GM19372 (cell line): Measurements from ENCODE around the gene CD34.
"Not testable (repeated sequence)": the region's sequence is repeated elsewhere in the genome, so short reads cannot be mapped to it uniquely, and the experiment has no call there.

Experiments
- ATAC-seq: cut with Tn5 transposase; IDR thresholded peaks from one replicate; pipeline ENCODE4 v1.9.1; 2021; ENCODE audit warnings: mild to moderate bottlenecking, low read depth, moderate library complexity; ENCODE audit not compliant: unreplicated experiment

The CD34 gene

GRCh38 chr1:207877914-207878313 lies 33.0 kb downstream of the CD34 start:
- not testable (repeated sequence) for ATAC-seq

DNA sequence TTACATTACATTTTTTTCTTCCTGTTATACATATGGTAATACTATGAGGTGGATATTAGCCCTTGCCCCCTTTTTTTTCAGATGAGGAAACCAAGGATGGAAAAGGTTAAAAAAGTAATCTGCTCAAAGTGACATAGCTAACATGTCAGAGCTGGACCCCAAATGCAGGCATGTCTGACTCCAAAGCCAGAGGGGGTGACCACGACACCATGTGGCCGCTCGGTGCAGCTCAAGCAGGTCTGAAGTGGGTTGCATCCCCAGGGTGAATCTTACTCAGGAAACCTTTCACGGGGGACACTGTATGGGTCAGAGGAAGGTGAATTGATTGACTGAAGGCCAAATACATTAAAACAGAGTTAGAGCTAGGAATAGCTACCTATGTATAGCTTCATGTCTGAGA lies 34.8 kb downstream of the CD34 start:
- ATAC-seq: no peak

- no peak for ATAC-seq
Observed at GRCh38 chr1:207875532-207875931, 35.4 kb downstream of the CD34 start.

DNA sequence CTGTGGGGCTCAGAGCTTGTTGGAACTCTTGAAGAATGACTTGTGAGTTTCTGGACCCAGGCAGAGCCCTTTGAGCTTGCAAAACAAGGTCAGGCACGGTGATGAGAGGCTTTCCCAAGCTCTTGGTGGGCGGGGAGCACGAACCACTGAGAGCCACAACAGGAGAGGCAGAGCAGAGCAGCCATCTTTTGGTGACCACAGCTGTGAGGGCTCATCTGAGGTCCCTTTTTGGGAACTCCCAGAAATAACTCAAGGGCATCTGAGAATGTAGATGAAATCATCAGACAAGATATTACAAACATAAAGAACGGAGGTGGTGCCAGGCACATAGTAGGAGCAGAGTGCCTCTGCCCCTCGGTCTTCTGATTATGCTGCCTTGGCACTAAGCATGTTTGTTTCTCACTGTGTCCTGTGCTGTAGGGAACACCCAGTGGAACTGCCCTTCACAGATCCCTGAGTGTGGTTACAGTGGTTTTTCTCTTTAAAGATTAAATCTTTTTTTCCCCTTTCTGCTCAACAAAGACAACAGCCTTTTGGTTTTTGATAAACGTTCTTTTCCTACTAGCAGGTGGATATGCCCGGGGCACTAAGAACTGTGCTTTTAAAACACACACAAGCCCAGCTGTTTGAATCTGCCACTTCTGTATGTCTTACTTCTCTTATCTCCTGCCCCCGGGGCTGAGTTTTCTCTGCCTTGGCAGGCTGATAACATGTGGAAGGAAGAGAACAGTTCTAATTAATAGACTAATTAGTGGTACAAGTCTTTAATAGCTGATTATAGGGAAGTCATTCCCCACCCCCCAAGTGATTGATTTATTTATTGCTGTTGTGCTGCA lies 37.7 kb downstream of the CD34 start:
- no peak for ATAC-seq

DNA sequence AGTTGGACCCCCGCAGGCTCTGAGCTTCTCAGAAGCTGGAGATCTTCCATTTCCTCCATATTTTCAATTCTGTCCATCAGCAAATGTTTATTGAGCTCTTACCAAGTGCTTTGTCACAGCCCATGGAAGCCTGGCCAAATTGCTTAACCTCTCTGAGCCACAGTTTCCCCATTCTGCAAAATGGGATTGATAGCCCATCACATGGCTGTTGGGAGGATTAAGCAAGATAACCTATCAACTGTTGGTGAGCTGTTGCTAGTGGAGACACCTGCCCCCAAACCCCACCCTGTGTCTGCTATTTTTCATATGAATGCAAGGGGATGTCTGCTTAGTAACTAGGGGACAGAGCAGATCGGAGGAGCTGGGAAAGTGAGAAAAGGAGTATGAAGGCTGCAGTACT lies 38.3 kb downstream of the CD34 start:
- no peak for ATAC-seq

DNA sequence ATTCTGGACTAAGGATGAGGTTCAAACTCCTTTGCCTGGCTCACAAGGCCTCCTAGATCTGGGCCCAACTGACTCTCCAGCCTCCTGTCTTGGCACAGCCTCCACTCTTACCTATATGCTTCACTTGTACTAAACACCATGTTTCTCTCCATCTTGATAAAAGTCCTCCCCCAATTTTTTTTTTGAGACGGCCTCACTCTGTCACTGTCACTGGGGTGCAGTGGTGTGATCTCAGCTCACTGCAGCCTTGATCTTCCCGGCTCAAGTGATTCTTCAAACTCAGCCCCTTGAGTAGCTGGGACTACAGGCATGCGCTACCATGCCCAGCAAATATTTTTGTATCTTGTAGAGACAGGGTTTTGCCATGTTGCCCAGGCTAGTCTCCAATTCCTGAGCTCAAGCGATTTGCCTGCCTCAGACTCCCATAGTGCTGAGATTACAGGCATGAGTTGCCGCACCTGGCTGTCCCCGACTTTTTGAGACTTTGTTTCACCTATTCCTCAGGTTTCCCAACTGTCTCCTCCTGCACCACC lies 39.7 kb downstream of the CD34 start:
- no peak for ATAC-seq

DNA sequence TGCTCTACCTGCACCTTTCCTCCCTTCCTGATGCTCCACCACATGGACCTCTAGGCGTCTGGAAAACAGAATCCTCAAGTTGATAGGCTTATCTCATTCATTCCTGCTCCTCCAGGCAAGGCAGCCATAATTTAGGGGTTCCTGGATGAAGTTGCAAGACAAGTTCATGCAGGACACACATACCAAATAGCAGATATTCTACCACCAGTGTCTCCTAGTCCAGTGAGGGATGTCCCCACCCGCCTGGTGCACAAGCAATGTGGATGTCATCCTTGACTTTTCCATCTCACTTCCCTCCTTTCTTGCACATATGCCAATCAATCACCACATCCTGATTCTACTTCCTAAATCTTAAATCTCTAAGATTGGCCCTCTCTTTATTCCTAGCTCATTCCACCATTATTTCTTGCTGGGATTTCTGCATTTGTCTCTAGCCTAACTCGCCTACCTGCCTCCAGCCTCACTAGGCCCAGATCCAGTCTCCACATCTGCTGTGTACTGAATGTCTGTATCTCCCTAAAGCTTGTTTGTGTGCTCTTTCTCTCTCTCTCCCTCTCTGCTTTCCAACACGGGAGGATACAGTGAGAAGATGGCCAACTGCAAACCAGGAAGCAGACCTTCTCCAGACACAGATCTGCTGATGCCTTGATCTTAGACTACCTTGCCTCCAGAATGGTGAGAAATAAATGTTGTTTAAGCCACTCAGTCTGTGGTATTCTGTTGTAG lies 40.5 kb downstream of the CD34 start:
- ATAC-seq: no peak

DNA sequence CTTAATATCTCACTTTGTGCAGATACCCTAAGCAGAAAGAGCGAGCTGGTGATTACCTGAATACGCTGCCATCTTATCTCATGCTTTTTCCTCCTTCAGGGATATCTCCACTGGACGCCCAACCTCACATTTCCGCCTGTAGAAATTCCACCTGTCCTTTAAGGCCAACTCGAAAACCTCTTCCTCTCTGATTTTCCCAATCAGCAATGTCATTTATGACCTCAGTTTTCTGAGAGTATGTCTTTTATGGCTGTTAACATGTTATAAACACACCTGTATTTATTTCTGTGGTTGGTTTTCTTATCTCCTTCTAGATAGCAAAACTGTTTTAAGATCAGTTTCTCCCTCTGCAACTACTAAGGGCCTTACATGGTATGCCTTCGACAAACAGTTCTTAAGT lies 41.1 kb downstream of the CD34 start:
- no peak for ATAC-seq

DNA sequence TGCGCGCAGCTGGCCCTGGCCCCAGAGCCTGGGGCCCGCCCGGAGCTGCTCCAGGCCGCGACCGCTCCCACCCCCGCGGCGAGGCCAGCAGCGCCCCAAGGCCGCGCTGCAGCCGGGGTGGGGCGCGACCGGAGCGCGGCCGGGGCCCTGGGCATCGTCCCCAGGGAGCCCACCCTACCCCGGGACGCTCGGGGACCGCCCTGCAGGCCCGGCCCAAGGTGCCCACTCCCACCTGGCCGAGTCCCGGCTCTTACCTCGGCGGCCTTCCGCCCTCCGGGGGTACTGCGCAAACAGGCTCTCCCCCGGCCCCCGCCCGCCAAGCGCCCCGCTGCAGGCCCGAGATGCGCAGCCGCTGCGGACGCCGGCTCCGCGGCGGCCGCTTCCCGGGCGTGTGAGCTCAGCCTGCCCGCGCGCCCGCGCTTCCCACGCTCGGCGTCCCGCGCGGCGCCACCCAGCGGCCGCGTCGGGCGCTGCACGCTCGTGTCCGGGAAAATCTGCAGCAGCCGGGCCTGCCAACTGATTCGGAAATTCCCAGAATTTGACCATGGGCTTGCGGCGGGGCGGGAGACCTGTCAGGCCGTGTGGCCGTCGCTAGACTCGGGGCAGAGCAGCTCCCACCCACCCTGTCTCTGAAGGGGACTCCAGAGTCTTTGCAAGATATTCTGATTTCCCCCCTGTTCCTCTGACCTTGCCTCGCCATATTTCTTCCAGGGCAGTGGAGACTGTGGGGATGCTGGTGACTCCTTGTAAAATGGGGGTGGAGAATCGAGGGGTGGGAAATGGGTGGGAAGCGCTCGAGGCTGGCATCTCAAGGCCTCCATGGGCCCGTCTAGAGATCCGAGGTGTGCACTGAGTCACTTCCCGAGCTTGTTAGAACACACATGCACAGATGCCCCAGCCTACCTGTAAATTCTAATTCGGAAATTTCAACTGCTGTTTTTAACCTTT lies 41.9 kb downstream of the CD34 start:
- peak; percentile 63 for ATAC-seq

DNA sequence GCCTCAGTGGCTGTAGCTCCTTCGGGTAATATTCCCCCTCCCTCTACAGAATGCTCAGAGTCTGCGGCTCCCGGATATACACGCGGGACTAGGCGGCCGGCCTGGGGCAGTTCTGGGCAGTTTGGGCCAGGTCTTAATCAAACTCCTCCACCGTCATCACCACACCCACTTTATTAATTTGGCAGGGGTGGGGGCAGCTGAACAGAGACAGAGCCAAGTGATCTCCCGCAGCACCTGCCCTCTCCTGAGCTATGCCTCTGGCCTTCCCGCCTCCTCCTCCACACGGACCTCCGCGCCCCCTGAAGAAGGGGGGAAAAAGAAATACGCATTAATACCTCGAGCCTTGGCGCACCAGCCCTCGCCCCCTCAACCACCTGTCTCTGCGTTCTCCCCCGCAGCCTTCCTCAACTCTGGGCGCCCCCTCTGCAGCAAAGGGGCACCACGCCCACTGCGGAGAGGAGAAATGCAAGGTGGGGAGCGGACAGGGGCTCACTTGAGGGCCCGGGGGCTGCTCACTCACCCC lies 42.6 kb downstream of the CD34 start:
- no peak for ATAC-seq

DNA sequence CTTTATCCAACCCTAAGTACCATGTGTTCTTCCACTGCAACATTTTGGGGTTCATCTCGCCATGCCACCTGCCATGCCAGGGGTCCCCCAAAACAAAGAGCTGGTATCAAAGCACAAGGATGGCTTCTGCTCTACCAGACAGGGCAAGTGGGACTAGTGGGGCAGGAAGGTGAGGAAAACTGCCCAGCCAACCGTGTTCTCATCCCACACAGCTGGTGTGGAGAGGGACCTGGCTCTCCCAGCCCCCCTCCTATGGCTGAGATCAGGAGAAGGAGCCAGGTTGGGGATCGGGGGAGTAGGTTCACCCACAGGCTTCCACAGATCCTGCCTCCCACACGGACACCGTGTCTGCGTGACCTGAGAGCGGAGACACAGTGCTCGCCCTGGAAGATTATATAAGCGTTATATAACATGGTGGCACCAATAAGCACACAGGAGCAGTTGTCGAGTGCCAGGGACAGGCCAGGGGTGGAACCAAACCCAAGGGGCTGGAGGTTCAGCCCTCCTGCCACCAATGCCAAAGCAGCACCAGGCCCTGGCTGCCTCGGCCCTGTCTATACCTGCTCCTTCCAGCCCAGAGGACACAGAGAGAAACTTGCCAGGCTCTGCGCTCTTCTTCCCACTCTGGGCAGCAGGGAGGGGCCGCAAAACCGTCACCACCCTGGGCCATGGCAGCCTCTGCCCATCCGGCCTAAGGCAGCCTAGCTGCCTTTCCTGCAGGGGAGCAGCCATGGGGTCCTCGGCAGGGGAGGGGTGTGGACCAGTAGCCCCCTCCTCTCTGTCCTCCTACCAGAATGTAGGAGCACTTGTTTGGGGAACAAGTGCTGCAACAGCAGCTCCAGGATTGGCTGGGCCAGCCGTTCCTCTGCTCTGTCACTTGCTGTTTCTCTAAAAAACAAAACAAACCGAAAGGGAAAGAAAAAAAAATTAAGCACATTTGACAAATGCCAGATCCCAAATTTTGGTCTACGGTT lies 43.5 kb downstream of the CD34 start:
- ATAC-seq: no peak

DNA sequence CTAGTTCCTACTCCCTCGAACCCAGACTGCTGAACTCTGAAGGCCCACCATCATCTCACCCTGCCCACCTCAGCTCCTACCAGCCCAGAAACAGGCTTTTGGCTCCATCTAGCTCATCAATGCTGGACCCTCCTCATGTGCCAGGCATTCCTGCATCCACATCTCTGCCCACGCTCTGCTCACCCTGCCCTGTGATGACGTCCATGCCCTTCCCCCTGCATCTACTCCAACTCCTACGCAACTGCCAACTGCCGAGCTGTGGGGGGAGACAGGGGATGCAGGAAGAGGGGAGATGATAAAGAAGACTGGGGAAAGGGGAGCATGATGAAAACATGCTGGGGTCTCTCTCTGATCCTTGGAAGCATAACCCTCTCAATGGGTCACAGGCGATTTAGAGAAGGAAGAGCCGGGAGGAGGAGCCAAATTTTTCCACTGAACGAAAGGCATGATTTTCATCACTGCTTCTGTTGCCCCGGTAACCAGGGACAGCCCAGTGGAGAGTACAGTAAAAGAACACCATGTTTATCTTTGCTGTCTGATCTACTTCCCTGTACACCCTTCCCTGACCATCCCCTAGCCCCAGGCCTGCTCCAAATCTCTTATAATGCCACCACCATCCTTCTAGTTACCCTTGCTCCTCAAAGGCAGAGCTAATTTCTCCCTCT lies 44.3 kb downstream of the CD34 start:
- no peak for ATAC-seq

GRCh38 chr1:207863893-207864535 lies 46.9 kb downstream of the CD34 start:
- ATAC-seq: no peak

- ATAC-seq: no peak
Observed at GRCh38 chr1:207862241-207862787, 48.6 kb downstream of the CD34 start.

GRCh38 chr1:207861442-207862177 lies 49.3 kb downstream of the CD34 start:
- ATAC-seq: no peak

DNA sequence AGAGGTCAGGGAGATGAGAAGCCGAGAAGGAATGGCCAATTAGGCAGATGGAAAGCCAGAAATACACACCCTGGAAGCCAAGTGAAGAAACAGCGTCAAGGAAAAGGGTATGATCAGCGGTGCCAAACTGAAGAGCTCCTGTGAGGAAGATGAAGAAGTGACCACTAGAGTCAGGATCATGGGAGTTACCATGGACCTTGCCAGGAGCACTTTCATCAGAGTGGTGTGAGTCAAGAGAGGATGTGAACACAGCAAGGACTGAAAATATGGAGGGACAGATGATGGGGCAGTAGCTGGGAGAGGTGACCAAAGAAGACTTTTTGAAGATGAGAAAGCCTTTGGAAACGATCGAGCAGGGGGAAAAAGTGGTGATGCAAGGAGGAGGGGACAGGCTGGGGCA lies 50.4 kb downstream of the CD34 start:
- no peak for ATAC-seq

DNA sequence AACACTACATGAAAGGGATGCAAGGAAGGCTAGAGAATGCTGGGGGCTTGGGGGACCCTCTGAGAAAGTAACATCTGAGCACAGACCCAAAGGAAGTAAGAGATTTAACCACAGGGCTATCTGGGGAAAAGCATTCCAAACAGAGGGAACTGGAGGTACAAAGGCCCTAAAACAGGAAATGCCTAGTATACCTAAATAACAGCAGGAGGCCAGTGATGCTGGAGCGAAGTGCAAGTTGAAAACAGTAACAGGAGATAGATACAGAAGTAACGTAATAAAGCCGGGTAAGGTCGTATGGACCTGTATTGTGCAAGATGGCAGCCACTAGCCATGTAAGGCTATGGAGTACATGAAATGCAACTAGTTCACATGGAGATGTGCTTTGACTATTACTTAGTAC lies 52.1 kb downstream of the CD34 start:
- no peak for ATAC-seq
